K562 (cell line): Measurements from ENCODE around the gene HRC. TPM values are rescaled to one million over a fixed set of nuclear protein-coding genes. Genes with fewer than 3 reads are reported as not detected.

Experiments
- FOSL1 ChIP-seq: fragments of 200-800 bp; sonication (Bioruptor generic); conservative IDR thresholded peaks from 2 replicates; pipeline ENCODE4 v1.6.1; 2016; ENCODE audit warnings: missing genetic modification characterization, missing compliant biosample characterization
- PHTF2 ChIP-seq: fragments of 250-450 bp; sonication (Bioruptor Pico); IDR thresholded peaks from 2 replicates; pipeline ENCODE4 v1.5.0; 2021; ENCODE audit warnings: mild to moderate bottlenecking
- ZBTB40 ChIP-seq, 2 experiments: fragments of 450-650 bp in 1 of 2; sonication (generic) in 1 of 2; formaldehyde crosslinking in 1 of 2; IDR thresholded peaks; 2 replicates each; pipeline versions ENCODE4 v1.7.1 to v1.9.0; 2016 to 2022; ENCODE audit warnings: inconsistent platforms in 1 of 2, mild to moderate bottlenecking in 1 of 2, missing genetic modification reagents in 1 of 2
- polyA plus RNA-seq, 8 experiments: library from polyadenylated mRNA; depleted of rRNA in 4 of 8; stranded (reverse) in 5 of 8; unstranded in 3 of 8; fragments of >200 nt; fragmentation: Nextera tagmentation in 2 of 8; fragmentation: Illumina TruSeq in 1 of 8; extraction: Ambion mirVana in 2 of 8; extraction: Trizol in 1 of 8; gene quantifications; 2 replicates each; pipeline versions ENCODE4 v1.2.1 to v1.2.3, GENCODE V29; 2011 to 2014; ENCODE audit warnings: inconsistent platforms in 1 of 8, missing spikeins in 1 of 8
- total RNA-seq, 7 experiments: library from RNA; depleted of rRNA in 6 of 7; stranded (reverse); fragments of >200 nt in 6 of 7; fragmentation: Illumina TruSeq in 2 of 7; extraction: Trizol in 2 of 7; gene quantifications; 2 replicates each; pipeline versions ENCODE4 v1.2.1 to v1.2.3, GENCODE V29; 2011 to 2021; ENCODE audit warnings: low replicate concordance in 1 of 7

HRC gene
- total and polyA plus RNA-seq, 9 of the 15 experiments (the other 6 are each of a cell fraction or from before 2014, with no cell fraction given) = 0.66 to 18.7 (median 13.1) TPM

- TF ChIP-seq ZBTB40 (IDR thresholded peaks at IDR 0.05) = peak; percentile 52; the same call in 1 of the 2 replicates
- TF ChIP-seq ZBTB40 (CRISPR knock-in tag; IDR thresholded peaks at IDR 0.05) = no peak
- TF ChIP-seq FOSL1 = no peak
- no peak for TF ChIP-seq PHTF2 (CRISPR knock-in tag)
Observed at GRCh38 chr19:49127674-49128544, 27.3 kb downstream of the HRC start (continued).
